Left ventricle myocardium inferior (tissue), 1 donor: ENCODE results near the gene ZNF879. TPM values are rescaled to one million over a fixed set of nuclear protein-coding genes. Genes with fewer than 3 reads are reported as not detected.
A peak's percentile ranks its signal among the peaks of the same experiment; 100 is the strongest.

Experiments used
- DNase-seq: peaks from one replicate; pipeline ENCODE4 v3.0.0-alpha.2; 2020
- H3K27ac ChIP-seq: fragments of 200-600 bp; replicated peaks from 2 replicates; pipeline ENCODE4 v1.8.0; 2021
- H3K27me3 ChIP-seq: fragments of 200-600 bp; 2 replicates; pipeline ENCODE4 v1.8.0; 2021; ENCODE audit warnings: low read depth
- H3K36me3 ChIP-seq: fragments of 200-600 bp; 2 replicates; pipeline ENCODE4 v1.8.0; 2021
- H3K4me1 ChIP-seq: fragments of 200-600 bp; 2 replicates; pipeline ENCODE4 v1.8.0; 2021
- H3K4me3 ChIP-seq: fragments of 200-600 bp; 2 replicates; pipeline ENCODE4 v1.8.0; 2021; ENCODE audit warnings: mild to moderate bottlenecking, moderate library complexity
- H3K9me3 ChIP-seq: fragments of 200-600 bp; replicated peaks from 2 replicates; pipeline ENCODE4 v1.8.0; 2021
- intact Hi-C: fragments of 100-400 bp; cut with micrococcal nuclease; formaldehyde crosslinking; loops from one replicate; pipeline ENCODE4 v1.11.0; 2022
- total RNA-seq: library from RNA; stranded (reverse); fragmentation: NEBNext Ultra II Directional; extraction: Animal tissue kit (Norgen Biotek cat#: 25700); gene quantifications from one replicate; pipeline ENCODE4 v1.2.1, GENCODE V29; 2021
- TF ChIP-seq, protein P1 (sequence below): fragments of 200-600 bp; IDR thresholded peaks from 2 replicates; pipeline ENCODE4 v1.8.0; 2021; ENCODE audit warnings: antibody characterized with exemption, mild to moderate bottlenecking, borderline replicate concordance
- donor health status: DM: no; HTN: yes; CAD: no; lungs with severe emphysema.

Gene ZNF879
- total RNA-seq, 1 donor from 2014 or later: 6.4 TPM

DNA sequence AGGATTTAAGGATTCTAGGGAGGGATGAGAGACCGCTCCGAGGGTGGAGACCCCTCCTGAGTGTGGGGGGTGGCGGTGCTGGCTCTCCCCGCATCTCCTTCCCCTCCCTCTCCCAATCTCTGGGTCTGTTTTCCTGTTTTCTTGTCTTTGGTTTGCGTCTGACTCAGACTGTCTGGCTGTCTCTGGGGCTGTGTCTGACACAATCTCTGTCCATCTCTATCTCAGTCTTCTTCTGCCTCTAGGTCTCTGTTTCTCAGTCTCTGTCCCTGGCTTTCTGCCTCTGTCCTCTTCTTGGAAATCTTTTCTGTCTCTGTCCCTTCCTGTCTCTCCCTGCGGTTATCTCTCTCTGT is 28.3 kb upstream of the ZNF879 start:
- TF ChIP-seq, protein P1, sequence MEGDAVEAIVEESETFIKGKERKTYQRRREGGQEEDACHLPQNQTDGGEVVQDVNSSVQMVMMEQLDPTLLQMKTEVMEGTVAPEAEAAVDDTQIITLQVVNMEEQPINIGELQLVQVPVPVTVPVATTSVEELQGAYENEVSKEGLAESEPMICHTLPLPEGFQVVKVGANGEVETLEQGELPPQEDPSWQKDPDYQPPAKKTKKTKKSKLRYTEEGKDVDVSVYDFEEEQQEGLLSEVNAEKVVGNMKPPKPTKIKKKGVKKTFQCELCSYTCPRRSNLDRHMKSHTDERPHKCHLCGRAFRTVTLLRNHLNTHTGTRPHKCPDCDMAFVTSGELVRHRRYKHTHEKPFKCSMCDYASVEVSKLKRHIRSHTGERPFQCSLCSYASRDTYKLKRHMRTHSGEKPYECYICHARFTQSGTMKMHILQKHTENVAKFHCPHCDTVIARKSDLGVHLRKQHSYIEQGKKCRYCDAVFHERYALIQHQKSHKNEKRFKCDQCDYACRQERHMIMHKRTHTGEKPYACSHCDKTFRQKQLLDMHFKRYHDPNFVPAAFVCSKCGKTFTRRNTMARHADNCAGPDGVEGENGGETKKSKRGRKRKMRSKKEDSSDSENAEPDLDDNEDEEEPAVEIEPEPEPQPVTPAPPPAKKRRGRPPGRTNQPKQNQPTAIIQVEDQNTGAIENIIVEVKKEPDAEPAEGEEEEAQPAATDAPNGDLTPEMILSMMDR: no peak
- H3K4me3 ChIP-seq: peak overlapping the region; percentile 33
- DNase-seq: no peak
- no peak overlapping the region for H3K27ac ChIP-seq
- intact Hi-C loops: no loop called here
- H3K27me3 ChIP-seq: peaks cover 91% of the 10 kb centered on the region
- H3K36me3 ChIP-seq: no peaks in the 10 kb centered on the region
- peaks cover 4% of the 10 kb centered on the region for H3K4me1 ChIP-seq
- H3K9me3 ChIP-seq: peaks cover 3% of the 10 kb centered on the region

DNA sequence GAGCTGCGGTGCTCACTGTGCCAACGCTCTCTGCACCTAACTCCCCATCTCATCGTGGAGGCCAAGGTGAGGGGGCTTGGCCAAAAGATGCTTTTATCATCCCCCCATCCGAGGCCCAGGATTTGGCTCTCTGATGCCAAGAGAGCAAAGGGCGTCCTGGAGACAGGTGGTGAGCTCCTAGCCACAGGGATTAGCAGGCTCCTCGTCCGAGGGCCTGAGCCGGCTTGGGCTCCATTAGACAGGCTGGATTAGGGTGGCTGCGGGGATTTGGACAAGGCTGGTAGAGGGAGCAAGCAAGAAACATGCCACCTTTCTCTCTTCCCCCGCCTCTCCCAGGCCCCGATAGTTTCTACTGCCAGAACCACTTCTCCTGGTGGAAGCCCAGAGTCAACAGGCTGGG is 27.4 kb upstream of the ZNF879 start:
- Histone ChIP-seq H3K27me3 (peaks cover 91% of the 10 kb centered on the region), H3K9me3 (no peaks in the 10 kb centered on the region), H3K4me1 (peaks cover 4% of the 10 kb centered on the region), H3K27ac (no peak overlapping the region), H3K4me3 (no peak overlapping the region), H3K36me3 (no peaks in the 10 kb centered on the region)
- TF ChIP-seq, protein P1: no peak
- intact Hi-C loops: no loop called here
- no peak for DNase-seq

DNA sequence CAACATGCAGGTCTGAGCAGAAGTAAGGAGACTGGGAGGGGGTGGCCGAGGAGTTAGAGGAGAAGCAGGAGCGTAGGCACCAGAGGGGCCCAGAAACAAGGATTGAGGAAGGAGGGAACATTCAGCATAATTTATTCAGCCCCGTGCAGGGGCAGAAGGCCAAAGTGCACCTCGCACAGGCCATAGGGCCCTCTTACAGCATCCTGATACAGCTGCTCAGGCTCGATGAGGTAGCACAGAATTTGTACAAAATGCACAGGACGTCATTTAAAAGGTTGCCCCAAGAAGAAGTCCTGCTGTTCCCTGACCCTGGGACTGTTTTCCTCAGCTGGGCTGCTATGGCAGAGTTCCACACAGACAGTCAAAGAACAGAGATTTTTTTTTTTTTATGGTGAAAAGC is 26.4 kb upstream of the ZNF879 start:
- Histone ChIP-seq H3K9me3 (no peaks in the 10 kb centered on the region), H3K4me1 (peaks cover 4% of the 10 kb centered on the region), H3K27me3 (peaks cover 86% of the 10 kb centered on the region), H3K36me3 (no peaks in the 10 kb centered on the region), H3K27ac (no peak overlapping the region), H3K4me3 (no peak overlapping the region)
- intact Hi-C loops: no loop called here
- DNase-seq: no peak
- TF ChIP-seq, protein P1: no peak

DNA sequence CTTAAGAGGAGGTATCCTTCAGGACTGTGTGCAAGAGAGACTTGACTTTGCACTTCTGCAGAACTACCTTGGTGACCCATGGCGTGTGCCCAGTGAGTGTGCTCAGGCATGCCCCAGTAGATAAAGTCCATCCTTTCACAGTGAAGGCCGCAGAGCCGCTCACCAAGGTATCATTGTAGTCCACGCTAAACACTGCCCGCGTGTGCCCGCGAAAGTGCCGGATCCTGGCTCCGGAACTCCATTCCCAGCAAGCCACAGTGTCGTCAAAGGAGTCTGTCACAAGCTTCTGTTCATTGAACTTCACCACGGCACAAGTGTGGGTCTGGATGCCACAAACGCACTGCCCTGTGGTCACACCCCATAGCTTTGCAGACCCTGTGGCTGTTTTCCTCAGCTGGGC is 25.2 kb upstream of the ZNF879 start:
- no peak overlapping the region for H3K27ac ChIP-seq
- H3K36me3 ChIP-seq: no peaks in the 10 kb centered on the region
- peaks cover 11% of the 10 kb centered on the region for H3K9me3 ChIP-seq
- intact Hi-C loops: no loop called here
- no peak for DNase-seq
- peaks cover 4% of the 10 kb centered on the region for H3K4me1 ChIP-seq
- H3K4me3 ChIP-seq: no peak overlapping the region
- H3K27me3 ChIP-seq: peaks cover 74% of the 10 kb centered on the region
- TF ChIP-seq, protein P1: no peak

DNA sequence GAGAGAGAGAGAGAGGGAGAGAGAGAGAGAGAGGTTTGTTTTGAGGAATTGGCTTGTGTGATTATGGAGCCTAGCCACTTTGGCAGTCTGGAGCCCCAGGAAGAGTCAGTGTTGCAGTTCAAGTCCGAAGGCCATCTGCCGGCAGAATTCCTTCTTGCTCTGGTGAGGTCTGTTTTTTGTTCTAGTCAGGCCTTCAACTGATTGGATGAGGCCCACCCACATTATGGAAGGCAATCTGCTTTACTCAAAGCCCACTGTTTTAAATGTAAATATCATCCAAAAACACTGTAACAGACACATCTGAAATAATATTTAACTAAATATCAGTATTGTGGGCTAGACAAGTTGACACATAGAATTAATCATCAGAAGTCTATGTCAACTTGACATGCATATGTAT is 17.0 kb upstream of the ZNF879 start:
- Histone ChIP-seq H3K27me3 (peaks cover 5% of the 10 kb centered on the region), H3K4me1 (no peaks in the 10 kb centered on the region), H3K9me3 (peaks cover 54% of the 10 kb centered on the region), H3K36me3 (no peaks in the 10 kb centered on the region), H3K27ac (no peak overlapping the region), H3K4me3 (no peak overlapping the region)
- TF ChIP-seq, protein P1: no peak
- intact Hi-C loops: no loop called here
- no peak for DNase-seq

DNA sequence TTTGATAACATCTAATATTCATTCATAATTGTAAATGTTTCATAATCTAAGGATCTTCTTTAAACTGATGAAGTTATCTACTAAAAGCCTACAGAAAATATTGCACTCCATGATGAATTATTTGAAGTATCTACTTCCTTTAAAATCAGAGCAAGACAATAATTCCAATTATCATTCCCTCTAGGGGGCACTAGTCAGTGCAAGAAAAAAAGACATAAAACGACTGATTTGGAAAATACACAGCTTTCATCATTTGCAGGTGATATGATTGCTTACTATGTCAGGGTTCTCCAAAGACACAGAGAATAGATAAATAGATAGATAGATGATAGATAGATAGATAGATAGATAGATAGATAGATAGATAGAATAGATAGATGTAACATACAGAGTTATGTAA is 14.9 kb upstream of the ZNF879 start:
- Histone ChIP-seq H3K27me3 (no peaks in the 10 kb centered on the region), H3K36me3 (no peaks in the 10 kb centered on the region), H3K4me3 (no peak overlapping the region), H3K9me3 (peaks cover 62% of the 10 kb centered on the region), H3K4me1 (no peaks in the 10 kb centered on the region), H3K27ac (no peak overlapping the region)
- no peak for DNase-seq
- TF ChIP-seq, protein P1: no peak
- intact Hi-C loops: no loop called here
